H9 (cell line): ENCODE measurements around the gene DNASE1L2. TPM values are rescaled to one million over a fixed set of nuclear protein-coding genes. Genes with fewer than 3 reads are reported as not detected.

ENCODE experiments used
- DNase-seq: peaks from one replicate; pipeline ENCODE4 v3.0.0-alpha.2; 2017
- H2AFZ ChIP-seq: one replicate; pipeline ENCODE4 v1.6.1; 2013; ENCODE audit warnings: mild to moderate bottlenecking, low read length, control low read depth, moderate library complexity
- H2AK5ac ChIP-seq: 2 replicates; pipeline ENCODE4 v1.6.1; 2013; ENCODE audit warnings: low read length, control low read depth, mixed read lengths; ENCODE audit not compliant: insufficient read length
- H2BK120ac ChIP-seq: one replicate; pipeline ENCODE4 v1.6.1; 2013; ENCODE audit warnings: low read depth, mild to moderate bottlenecking, low read length, control low read depth, inconsistent platforms; ENCODE audit not compliant: poor library complexity, severe bottlenecking
- H2BK12ac ChIP-seq: 2 replicates; pipeline ENCODE4 v1.6.1; 2013; ENCODE audit warnings: low read length, control low read depth, mixed read lengths, low read depth; ENCODE audit not compliant: insufficient read length
- H2BK15ac ChIP-seq: 2 replicates; pipeline ENCODE4 v1.6.1; 2013; ENCODE audit warnings: low read depth, low read length, control low read depth
- H2BK20ac ChIP-seq: one replicate; pipeline ENCODE4 v1.6.1; 2013; ENCODE audit warnings: low read depth, mild to moderate bottlenecking, low read length, control low read depth, inconsistent platforms; ENCODE audit not compliant: poor library complexity, severe bottlenecking
- H2BK5ac ChIP-seq: 2 replicates; pipeline ENCODE4 v1.6.1; 2013; ENCODE audit warnings: low read length, control low read depth, mixed read lengths; ENCODE audit not compliant: insufficient read length
- H3K14ac ChIP-seq: 2 replicates; pipeline ENCODE4 v1.6.1; 2013; ENCODE audit warnings: low read length, control low read depth; ENCODE audit not compliant: insufficient read depth
- H3K18ac ChIP-seq: 2 replicates; pipeline ENCODE4 v1.6.1; 2013; ENCODE audit warnings: low read depth, mild to moderate bottlenecking, mixed read lengths, low read length, control low read depth; ENCODE audit not compliant: insufficient read length
- H3K23ac ChIP-seq: 2 replicates; pipeline ENCODE4 v1.6.1; 2013; ENCODE audit warnings: low read length, control low read depth, mixed read lengths, low read depth; ENCODE audit not compliant: insufficient read length
- H3K23me2 ChIP-seq: 2 replicates; pipeline ENCODE4 v1.6.1; 2013; ENCODE audit warnings: low read depth, mild to moderate bottlenecking, mixed read lengths, low read length, control low read depth; ENCODE audit not compliant: insufficient read length, poor library complexity, severe bottlenecking
- H3K27ac ChIP-seq: 2 replicates; pipeline ENCODE4 v1.5.1; 2013; ENCODE audit warnings: low read length, control low read depth, mixed read lengths, low read depth; ENCODE audit not compliant: insufficient read length
- H3K27me3 ChIP-seq: 2 replicates; pipeline ENCODE4 v1.6.1; 2013; ENCODE audit warnings: low read length, control low read depth, inconsistent platforms; ENCODE audit not compliant: insufficient read depth
- H3K4ac ChIP-seq: 2 replicates; pipeline ENCODE4 v1.6.1; 2013; ENCODE audit warnings: low read depth, mild to moderate bottlenecking, control low read depth, inconsistent platforms, low read length, moderate library complexity
- H3K4me1 ChIP-seq: 2 replicates; pipeline ENCODE4 v1.6.1; 2013; ENCODE audit warnings: low read length, control low read depth, inconsistent platforms; ENCODE audit not compliant: insufficient read depth
- H3K4me2 ChIP-seq: 2 replicates; pipeline ENCODE4 v1.6.1; 2013; ENCODE audit warnings: low read length, control low read depth, mixed read lengths; ENCODE audit not compliant: insufficient read length, insufficient read depth
- H3K56ac ChIP-seq: 2 replicates; pipeline ENCODE4 v1.6.1; 2013; ENCODE audit warnings: low read depth, mild to moderate bottlenecking, mixed read lengths, low read length, control low read depth; ENCODE audit not compliant: insufficient read length
- H3K79me1 ChIP-seq: 2 replicates; pipeline ENCODE4 v1.6.1; 2013; ENCODE audit warnings: low read depth, mild to moderate bottlenecking, moderate library complexity, low read length, control low read depth, inconsistent platforms; ENCODE audit not compliant: insufficient read depth, poor library complexity, severe bottlenecking
- H3K79me2 ChIP-seq: 2 replicates; pipeline ENCODE4 v1.6.1; 2013; ENCODE audit warnings: low read length, control low read depth, inconsistent platforms; ENCODE audit not compliant: insufficient read depth
- H3K9ac ChIP-seq: 2 replicates; pipeline ENCODE4 v1.6.1; 2013; ENCODE audit warnings: low read length, control low read depth, mixed read lengths; ENCODE audit not compliant: insufficient read length; ENCODE audit errors: extremely low read depth
- H3K9me3 ChIP-seq: one replicate; pipeline ENCODE4 v1.6.1; 2013; ENCODE audit warnings: low read depth, low read length, inconsistent platforms; ENCODE audit not compliant: control insufficient read depth
- H3T11ph ChIP-seq: one replicate; pipeline ENCODE4 v1.6.1; 2013; ENCODE audit warnings: mild to moderate bottlenecking, low read length, control low read depth, inconsistent platforms
- H4K20me1 ChIP-seq: one replicate; pipeline ENCODE4 v1.6.1; 2013; ENCODE audit not compliant: control insufficient read depth, insufficient read length, insufficient read depth
- H4K5ac ChIP-seq: 2 replicates; pipeline ENCODE4 v1.6.1; 2013; ENCODE audit warnings: low read depth, mild to moderate bottlenecking, mixed read lengths, low read length, control low read depth; ENCODE audit not compliant: insufficient read length
- H4K8ac ChIP-seq: replicated peaks from 2 replicates; pipeline ENCODE4 v1.6.1; 2013; ENCODE audit warnings: low read length, control low read depth, mixed read lengths, low read depth; ENCODE audit not compliant: insufficient read length
- H4K91ac ChIP-seq: 2 replicates; pipeline ENCODE4 v1.6.1; 2013; ENCODE audit warnings: low read depth, mild to moderate bottlenecking, moderate library complexity, mixed read lengths, low read length, control low read depth; ENCODE audit not compliant: insufficient read length
- H3K27ac Mint-ChIP-seq, 3 experiments: 2 replicates in 2 of 3; 3 replicates in 1 of 3; pipeline ENCODE4 v1.8.0; 2020 to 2021; ENCODE audit warnings: mixed read lengths in 3 of 3, mild to moderate bottlenecking in 1 of 3, moderate library complexity in 1 of 3
- H3K27me3 Mint-ChIP-seq: 2 replicates; pipeline ENCODE4 v1.8.0; 2021; ENCODE audit warnings: low read depth, mild to moderate bottlenecking, moderate library complexity, mixed read lengths
- H3K36me3 Mint-ChIP-seq, 3 experiments: 2 replicates in 2 of 3; 3 replicates in 1 of 3; pipeline ENCODE4 v1.8.0; 2020 to 2021; ENCODE audit warnings: low read depth in 3 of 3, mixed read lengths in 3 of 3; ENCODE audit not compliant: insufficient read depth in 1 of 3
- H3K4me1 Mint-ChIP-seq, 2 experiments: 2 replicates each; pipeline ENCODE4 v1.8.0; 2020; ENCODE audit warnings: mixed read lengths in 2 of 2
- H3K4me3 Mint-ChIP-seq, 2 experiments: 2 replicates in 1 of 2; 3 replicates in 1 of 2; pipeline ENCODE4 v1.8.0; 2020 to 2021; ENCODE audit warnings: mild to moderate bottlenecking in 2 of 2, mixed read lengths in 2 of 2, moderate library complexity in 1 of 2
- H3K9me3 Mint-ChIP-seq, 2 experiments: 2 replicates in 1 of 2; 3 replicates in 1 of 2; pipeline ENCODE4 v1.8.0; 2020; ENCODE audit warnings: mild to moderate bottlenecking in 2 of 2, mixed read lengths in 2 of 2, moderate library complexity in 1 of 2
- WGBS: extraction: QIAGEN DNeasy Blood & Tissue Kit; methylation state at CpG from one replicate; pipeline ENCODE4 v1.1.7; 2013; ENCODE audit warnings: missing lambda C conversion rate, low lambda C conversion rate, mixed read lengths; ENCODE audit not compliant: insufficient read length; ENCODE audit errors: extremely low coverage; 5-methylcytosine and 5-hydroxymethylcytosine counted together
- total RNA-seq: library from RNA; stranded (reverse); gene quantifications from 2 replicates; pipeline ENCODE4 v1.2.1, GENCODE V29; 2021
- TF ChIP-seq, protein P1 (sequence below): fragments of 200-600 bp; sonication (generic); conservative IDR thresholded peaks from 3 replicates; pipeline ENCODE4 v1.8.0; 2021; ENCODE audit warnings: antibody characterized with exemption, mild to moderate bottlenecking

The DNASE1L2 gene
- total RNA-seq, 1 experiment from 2014 or later = 2.5 TPM

DNA sequence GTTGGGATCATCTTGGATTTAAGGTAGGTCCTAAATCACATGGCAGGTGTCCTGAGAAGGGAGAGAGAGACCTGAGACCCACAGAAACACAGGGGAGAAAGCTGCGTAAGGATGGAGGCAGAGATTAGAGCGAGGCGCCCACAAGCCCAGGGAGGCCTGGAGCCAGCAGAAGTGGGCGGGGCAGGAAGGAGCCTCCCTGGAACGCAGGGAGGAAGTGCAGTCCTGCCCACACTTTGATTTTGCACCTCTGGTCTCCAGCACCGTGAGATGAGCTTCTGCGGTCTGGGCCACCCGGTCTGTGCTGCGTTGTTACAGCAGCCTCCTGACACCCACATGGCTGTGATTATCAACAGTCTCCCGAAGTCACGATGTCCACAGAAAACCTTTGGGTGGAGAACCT lies 6.4 kb downstream of the DNASE1L2 start:
- H3K27me3 Mint-ChIP-seq = peaks cover 4% of the 10 kb centered on the region; the same call in 1 of the 2 replicates
- H3K4me3 Mint-ChIP-seq = no peak overlapping the region
- H2BK120ac ChIP-seq = no peak overlapping the region
- H3K18ac ChIP-seq = no peak overlapping the region
- peaks cover 0 to 3% of the 10 kb centered on the region in 2 experiments; a peak in 1 of 4 replicates for H3K4me1 Mint-ChIP-seq
- no peaks in the 10 kb centered on the region for H3K4me1 ChIP-seq
- H2BK5ac ChIP-seq = no peak overlapping the region
- H3T11ph ChIP-seq = no peak overlapping the region
- H3K9ac ChIP-seq = no peak overlapping the region
- H2AFZ ChIP-seq = no peak overlapping the region
- H4K5ac ChIP-seq = no peak overlapping the region
- no peak overlapping the region for H3K27ac Mint-ChIP-seq
- H3K23me2 ChIP-seq = no peaks in the 10 kb centered on the region
- no peak for DNase-seq
- H3K36me3 Mint-ChIP-seq = peaks cover 15 to 61% (median 40%) of the 10 kb centered on the region in 3 experiments; a peak in 6 of 7 replicates
- H4K20me1 ChIP-seq = no peaks in the 10 kb centered on the region
- no peak overlapping the region for H3K23ac ChIP-seq
- H3K9me3 ChIP-seq = no peaks in the 10 kb centered on the region
- no peaks in the 10 kb centered on the region for H3K79me2 ChIP-seq
- H4K8ac ChIP-seq = no peak overlapping the region
- TF ChIP-seq, protein P1, sequence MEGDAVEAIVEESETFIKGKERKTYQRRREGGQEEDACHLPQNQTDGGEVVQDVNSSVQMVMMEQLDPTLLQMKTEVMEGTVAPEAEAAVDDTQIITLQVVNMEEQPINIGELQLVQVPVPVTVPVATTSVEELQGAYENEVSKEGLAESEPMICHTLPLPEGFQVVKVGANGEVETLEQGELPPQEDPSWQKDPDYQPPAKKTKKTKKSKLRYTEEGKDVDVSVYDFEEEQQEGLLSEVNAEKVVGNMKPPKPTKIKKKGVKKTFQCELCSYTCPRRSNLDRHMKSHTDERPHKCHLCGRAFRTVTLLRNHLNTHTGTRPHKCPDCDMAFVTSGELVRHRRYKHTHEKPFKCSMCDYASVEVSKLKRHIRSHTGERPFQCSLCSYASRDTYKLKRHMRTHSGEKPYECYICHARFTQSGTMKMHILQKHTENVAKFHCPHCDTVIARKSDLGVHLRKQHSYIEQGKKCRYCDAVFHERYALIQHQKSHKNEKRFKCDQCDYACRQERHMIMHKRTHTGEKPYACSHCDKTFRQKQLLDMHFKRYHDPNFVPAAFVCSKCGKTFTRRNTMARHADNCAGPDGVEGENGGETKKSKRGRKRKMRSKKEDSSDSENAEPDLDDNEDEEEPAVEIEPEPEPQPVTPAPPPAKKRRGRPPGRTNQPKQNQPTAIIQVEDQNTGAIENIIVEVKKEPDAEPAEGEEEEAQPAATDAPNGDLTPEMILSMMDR = no peak
- H2BK15ac ChIP-seq = no peak overlapping the region
- no peak overlapping the region for H3K14ac ChIP-seq
- no CpG with 5 or more reads among the region's 11 CpGs for WGBS
- H3K27ac ChIP-seq = no peak overlapping the region
- H2BK12ac ChIP-seq = no peak overlapping the region
- H3K79me1 ChIP-seq = no peaks in the 10 kb centered on the region
- H2BK20ac ChIP-seq = no peak overlapping the region
- H2AK5ac ChIP-seq = no peak overlapping the region
- no peak overlapping the region for H3K4ac ChIP-seq
- no peaks in the 10 kb centered on the region for H3K27me3 ChIP-seq
- no peak overlapping the region for H4K91ac ChIP-seq
- no peaks in the 10 kb centered on the region; a peak in 1 of 5 replicates for H3K9me3 Mint-ChIP-seq
- H3K56ac ChIP-seq = no peak overlapping the region
- no peak overlapping the region for H3K4me2 ChIP-seq
